GM10847 (cell line): ENCODE measurements around the gene DDX51.

ENCODE experiments used
- POLR2A ChIP-seq: IDR thresholded peaks from 2 replicates; pipeline ENCODE4 v1.6.1; 2011; ENCODE audit not compliant: insufficient read length; ENCODE audit errors: extremely low read depth

DDX51 gene, protein sequence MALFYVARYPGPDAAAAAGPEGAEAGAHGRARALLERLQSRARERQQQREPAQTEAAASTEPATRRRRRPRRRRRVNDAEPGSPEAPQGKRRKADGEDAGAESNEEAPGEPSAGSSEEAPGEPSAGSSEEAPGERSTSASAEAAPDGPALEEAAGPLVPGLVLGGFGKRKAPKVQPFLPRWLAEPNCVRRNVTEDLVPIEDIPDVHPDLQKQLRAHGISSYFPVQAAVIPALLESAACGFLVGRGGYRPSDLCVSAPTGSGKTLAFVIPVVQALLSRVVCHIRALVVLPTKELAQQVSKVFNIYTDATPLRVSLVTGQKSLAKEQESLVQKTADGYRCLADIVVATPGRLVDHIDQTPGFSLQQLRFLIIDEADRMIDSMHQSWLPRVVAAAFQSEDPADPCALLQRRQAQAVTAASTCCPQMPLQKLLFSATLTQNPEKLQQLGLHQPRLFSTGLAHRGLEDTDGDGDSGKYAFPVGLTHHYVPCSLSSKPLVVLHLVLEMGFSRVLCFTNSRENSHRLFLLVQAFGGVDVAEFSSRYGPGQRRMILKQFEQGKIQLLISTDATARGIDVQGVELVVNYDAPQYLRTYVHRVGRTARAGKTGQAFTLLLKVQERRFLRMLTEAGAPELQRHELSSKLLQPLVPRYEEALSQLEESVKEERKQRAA

DNA sequence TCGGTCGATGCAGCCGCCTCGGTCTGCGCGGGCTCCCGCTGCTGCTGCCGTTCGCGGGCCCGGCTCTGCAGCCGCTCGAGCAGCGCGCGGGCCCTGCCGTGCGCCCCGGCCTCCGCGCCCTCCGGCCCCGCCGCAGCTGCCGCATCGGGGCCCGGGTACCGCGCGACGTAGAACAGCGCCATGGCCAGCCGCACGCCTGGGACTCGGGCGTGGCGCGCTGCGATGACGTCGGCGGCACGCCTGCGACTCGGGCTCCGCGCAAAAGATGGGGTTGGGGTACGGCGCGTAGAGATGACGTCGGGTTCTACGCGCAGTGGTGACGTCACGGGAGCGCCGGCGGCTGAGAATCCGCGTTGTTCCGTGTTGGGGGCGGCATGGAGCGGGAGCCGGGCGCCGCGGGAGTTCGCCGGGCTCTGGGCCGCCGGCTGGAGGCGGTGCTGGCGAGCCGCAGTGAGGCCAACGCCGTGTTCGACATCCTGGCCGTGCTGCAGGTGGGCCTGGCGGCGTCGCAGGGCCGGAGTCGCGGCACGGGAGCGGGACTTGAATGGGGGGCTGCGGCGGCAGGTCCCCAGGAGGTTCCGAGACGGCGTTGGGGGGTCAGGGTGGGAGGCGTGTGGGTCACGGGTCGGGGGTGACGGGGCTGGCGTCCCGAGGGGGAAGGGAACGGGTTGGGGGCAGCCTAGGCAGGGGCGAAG lies at the start of gene DDX51, which contains the start of gene NOC4L:
DDX51 (minus strand) TSS at position 205 of the 695 bp plus-strand sequence; CDS start at position 182, 23 bp downstream.
NOC4L (plus strand) TSS at position 343 of the 695 bp plus-strand sequence; CDS start at position 375, 32 bp downstream.
- peak; percentile 77 for TF ChIP-seq POLR2A

GRCh38 chr12:132191715-132192553 lies 47.8 kb upstream of the DDX51 start:
- no peak for TF ChIP-seq POLR2A

DNA sequence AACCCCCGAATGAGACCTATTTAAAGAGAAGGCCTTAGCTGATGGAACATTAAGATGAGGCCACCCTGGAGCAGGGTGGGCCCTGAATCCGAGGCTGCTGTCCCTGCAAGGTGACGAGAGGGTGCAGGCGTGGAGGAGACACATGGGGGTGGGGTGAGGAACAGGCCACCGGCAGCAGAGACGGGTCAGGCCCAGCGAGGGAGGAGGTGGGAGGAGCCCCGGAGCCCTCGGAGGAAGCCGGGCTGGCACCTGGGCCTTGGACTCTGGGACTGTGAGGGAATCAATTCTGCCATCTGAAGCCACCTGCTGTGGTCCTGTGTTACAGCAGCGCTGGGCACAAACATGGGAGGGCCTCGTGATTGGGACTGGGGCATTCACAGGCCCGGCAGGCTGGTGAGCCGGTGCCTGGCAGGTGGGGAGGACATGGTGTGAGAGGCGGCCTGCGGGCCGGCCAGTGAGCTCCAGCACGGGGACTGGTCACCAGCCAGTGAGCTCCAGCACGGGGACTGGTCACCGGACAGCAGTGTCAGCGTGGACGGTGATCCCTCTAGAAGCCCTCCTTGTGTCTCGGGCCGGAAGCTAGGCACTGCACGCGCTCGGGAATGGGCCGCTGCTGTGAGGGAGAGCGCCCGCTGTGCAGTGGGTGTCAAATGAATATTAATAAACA lies 46.8 kb upstream of the DDX51 start:
- no peak for TF ChIP-seq POLR2A

DNA sequence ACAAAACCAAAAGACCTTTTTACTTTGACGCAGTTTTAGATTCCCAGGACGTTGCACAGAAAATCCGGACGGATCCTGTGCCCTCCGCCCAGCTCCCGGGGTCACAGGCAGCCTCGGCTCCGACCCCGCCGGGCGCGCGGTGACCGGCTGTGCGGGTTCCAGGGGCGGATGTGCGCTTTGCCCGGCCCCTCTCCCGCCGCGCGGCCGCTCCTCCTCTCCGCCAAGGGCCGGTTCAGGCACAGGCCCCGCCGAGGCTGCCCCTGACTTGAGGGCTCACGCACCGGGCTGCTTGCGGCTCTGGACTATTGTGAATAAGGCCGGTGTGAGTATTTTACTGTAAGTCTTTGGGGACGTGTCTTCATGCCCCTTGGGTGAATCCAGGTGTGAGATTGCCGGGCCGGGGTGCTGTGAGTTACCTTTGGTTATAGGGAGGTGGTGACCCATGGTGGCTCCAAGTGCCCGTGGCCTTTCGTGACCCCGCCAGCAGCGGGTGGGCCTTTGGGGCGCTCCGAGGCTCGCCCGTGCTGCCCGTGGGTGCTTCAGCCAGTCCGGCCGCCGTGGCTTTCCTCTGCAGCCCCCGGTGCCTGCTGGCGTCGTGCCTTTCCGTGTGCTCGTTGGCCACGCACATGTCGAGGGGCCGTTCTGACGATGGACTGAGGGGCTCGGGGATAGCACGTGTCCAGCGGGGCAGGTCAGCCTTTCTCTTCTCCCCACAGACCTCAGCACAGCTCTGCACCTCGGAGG lies 46.1 kb upstream of the DDX51 start:
- TF ChIP-seq POLR2A: no peak

DNA sequence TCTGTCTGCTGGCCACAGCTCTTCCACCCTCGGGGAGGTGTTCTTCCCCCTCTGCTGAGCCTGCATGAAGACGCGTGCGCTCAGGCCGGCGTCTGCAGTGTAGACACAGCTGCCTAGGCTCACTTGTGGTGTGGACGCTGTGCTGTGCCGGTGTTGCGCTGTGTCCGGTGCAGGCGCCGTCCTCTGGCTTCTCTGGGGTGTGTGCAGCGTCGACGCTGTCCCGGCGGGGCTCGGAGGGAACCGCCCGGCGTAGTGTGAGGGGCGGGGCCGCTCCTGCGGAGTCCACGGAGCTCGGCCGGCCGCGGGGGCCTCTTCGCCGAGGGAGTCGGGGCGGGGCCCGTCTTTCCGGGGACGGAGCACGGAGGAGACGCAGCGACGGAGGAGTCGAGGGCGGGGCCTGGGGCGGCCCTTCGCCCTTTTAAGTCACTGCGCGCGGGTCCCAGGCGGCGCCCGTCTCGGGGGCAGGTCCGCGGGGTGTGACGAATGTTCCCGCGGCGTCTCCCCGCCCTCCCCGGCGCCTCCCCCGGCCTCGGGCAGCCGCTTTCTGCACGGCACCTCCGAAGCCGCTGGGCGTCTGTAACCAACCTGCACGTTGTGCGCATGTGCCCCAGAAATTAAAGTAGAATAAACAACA lies 45.4 kb upstream of the DDX51 start:
- no peak for TF ChIP-seq POLR2A

DNA sequence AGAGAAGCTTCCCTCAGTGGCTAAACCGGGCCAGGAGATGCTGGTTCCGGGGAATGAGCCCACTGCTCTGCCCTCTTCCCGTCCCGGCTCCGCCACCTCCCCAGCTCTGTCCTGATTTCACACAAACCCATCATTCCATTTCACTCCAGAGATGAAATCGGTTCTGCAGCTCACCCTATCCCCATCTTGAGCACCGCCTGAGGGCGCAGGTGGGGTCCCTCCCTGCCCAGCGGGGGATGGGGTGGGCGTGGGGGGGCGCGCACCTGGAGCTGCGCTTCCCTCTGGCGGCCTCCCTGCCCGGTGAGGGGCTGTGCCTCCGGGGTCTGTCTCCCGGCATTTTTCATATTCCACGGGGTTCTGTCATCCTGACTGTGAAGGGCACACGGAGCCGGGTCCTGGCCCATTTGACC lies 44.8 kb upstream of the DDX51 start:
- TF ChIP-seq POLR2A: no peak

DNA sequence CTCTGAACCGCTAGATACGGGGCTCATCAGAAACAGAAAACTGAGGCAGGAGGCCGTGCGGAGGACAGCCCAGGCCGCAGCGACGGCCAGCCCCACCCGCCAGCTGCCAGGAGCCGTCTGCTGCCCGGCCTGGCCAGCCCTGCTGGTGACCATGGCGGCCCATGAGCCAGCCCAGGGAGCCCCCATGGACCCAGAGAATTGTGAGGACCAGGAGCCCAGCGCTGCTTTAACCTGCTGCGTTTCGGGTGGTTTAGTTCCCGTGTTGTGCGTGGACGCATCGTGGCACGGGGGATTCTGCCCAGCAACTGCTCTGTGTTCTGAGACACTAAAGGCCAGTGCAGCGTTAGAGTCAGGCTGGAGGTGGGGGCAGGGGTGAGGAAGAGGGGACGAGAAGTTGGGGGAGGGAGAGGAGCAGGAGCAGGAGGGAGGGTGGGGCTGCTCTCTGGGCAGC lies 44.4 kb upstream of the DDX51 start:
- TF ChIP-seq POLR2A: no peak

DNA sequence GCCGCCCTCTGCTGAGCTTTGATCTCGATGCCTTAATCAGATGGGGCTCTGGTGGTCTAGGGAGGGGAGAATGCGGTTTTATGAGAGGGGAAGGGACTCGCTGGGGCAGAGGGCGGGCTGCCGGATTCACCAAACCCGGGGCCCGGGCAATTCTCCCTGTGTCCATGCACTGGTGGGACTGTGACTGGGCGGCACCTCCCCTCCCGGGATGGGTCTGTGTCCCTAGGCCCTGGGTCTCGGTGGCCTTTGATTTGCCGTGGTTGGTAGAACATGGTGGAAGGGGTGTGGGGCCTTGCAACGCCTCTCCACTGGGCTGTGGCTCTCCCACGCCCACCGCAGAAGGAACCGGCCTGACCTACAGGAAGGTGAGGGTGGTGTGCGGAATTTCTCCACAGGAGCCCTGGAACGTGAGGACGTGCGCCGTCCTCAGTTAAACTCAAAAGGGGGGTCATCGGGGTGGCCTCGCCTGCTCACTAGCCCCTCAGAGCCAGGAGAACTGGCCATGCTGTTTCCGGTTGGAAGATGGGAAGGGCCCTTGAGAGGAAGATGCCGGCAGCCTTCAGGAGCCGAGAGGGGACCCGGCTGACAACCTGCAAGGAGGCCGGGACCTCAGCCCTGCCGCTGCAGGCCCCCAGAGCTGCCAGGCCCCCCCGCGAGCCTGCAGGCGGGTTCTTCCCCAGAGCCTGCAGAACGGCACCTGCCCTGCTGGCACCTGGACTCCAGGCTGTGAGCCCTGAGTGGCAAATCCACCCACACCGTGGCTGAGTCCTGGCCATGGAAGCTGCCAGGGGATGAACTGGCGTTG lies 43.7 kb upstream of the DDX51 start:
- TF ChIP-seq POLR2A: no peak

DNA sequence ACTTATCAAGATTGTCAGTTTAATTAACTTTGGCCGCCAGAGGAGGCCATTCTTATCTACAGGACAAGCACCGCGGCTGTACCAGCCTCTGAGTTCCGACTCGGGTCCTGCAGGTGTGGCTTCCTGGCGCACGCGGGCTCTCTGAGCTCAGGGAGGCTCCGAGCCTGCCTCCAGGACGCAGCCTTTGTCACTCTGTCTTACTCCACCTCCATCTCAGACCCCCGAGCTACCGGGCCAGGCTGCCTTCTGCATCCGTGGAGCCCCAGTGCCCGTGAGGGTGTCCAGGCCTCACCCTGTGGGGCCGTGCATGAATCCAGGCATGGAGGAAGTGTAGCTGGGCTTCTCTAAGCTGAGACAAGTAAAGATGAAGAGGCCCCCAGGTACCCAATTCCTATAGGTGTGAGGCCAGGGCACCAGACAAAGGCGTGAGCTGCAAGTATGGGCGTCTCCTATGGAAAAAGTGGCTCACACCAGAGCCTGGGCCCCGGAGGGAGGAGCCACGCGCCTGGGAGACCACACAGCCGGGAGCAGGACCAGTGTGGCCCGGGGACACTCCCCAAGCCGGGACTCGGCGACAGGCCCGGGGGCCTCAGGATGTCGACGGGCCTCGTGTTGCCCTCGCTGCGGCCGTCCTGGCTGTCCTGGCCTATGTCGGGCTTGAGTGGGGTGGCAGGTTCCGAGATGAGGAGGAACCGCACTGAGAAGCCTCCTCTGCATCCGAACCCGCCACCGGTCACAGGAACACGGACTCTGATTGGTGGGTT lies 42.9 kb upstream of the DDX51 start:
- no peak for TF ChIP-seq POLR2A

DNA sequence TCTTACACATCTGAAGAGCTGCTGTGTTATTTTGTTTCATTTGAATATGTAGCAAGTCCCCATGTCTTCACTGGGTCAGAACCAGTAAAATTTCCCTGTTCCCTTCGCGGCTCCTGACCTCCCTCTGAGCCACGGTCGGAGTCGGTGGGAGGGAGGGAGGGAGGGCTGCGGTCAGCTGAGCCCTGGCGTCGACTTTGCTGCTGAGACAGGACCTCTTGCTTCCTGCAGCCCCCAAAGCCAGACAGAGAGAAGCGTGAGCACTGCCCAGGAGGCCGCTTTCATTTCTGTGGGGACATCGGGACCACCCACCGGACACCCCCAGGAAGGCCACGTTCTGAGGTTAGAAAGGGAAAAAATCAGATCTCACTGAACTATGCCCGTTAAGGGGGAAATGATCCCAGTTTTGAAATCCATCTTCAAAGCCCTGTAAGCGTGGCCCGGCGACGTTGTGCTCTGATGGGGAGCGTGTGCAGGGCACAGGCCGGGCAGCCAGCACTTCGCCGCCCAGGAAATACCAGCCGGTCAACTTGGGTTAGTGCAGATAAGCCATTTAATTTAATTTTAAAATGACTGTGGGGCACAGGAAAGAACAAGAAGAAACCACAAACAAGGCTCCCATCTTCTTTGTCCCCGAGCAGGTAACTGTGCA lies 42.2 kb upstream of the DDX51 start:
- no peak for TF ChIP-seq POLR2A

GRCh38 chr12:132185705-132186104 lies 41.6 kb upstream of the DDX51 start:
- TF ChIP-seq POLR2A: no peak
